ENCODE results near the gene PRSS58.

PRSS58 gene

DNA sequence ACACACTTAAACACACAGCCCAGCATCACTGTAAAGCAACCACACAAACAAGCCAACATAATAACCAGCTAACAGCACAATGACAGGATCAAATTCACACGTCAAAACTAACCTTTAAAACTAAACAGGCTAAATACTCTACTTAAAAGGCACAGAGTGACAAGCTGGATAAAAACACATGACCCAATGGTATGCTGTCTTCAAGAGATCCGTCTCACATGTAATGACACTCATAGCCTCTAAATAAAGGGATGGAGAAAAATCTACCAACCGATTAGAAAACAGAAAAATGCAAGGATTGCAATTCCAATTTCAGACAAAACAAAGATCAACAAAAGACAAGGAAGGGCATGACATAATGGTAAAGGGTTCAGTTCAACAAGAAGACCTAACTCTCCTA lies 17.2 kb upstream of the PRSS58 start:
- Histone ChIP-seq H3K9me3 (peaks cover 0 to 10% (median 0%) of the 10 kb centered on the region in 3 donors), H3K27ac (no peak overlapping the region)
- intact Hi-C loops (cut with DNase I; ENCODE audit: low total_unique reads) = no loop called here

DNA sequence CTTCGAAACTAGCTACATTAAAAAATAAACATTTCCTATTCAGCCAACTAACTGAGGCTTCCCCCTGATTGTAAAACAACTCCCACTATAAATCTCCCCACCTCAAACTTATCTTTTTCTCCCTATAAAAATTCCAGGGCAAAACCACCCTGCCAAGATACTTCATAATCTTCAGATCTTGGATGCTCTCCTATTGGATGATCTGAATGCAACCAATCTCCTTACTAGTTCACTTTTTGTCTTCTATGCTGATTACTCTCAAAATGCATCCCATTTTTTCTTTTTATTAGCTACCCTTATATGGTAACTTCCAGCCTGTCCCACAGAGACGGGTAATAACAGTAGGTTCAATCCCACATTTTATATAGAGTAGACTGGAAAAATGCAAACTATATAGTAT lies 15.0 kb upstream of the PRSS58 start:
- intact Hi-C loops (cut with DNase I; ENCODE audit: low total_unique reads) = no loop called here
- H3K4me3 ChIP-seq = no peak overlapping the region
- DNase-seq = no peak
- no peak overlapping the region for H3K27ac ChIP-seq
- peaks cover 0 to 10% (median 0%) of the 10 kb centered on the region in 3 donors for H3K9me3 ChIP-seq
- no peaks in the 10 kb centered on the region for H3K4me1 ChIP-seq
- TF ChIP-seq, protein P1, sequence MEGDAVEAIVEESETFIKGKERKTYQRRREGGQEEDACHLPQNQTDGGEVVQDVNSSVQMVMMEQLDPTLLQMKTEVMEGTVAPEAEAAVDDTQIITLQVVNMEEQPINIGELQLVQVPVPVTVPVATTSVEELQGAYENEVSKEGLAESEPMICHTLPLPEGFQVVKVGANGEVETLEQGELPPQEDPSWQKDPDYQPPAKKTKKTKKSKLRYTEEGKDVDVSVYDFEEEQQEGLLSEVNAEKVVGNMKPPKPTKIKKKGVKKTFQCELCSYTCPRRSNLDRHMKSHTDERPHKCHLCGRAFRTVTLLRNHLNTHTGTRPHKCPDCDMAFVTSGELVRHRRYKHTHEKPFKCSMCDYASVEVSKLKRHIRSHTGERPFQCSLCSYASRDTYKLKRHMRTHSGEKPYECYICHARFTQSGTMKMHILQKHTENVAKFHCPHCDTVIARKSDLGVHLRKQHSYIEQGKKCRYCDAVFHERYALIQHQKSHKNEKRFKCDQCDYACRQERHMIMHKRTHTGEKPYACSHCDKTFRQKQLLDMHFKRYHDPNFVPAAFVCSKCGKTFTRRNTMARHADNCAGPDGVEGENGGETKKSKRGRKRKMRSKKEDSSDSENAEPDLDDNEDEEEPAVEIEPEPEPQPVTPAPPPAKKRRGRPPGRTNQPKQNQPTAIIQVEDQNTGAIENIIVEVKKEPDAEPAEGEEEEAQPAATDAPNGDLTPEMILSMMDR (IDR thresholded peaks at IDR 0.05) = no peak
- no peaks in the 10 kb centered on the region for H3K27me3 ChIP-seq
- H3K36me3 ChIP-seq = no peaks in the 10 kb centered on the region

More for the DNA sequence above, 17.2 kb upstream of the PRSS58 start:
- no peaks in the 10 kb centered on the region for H3K36me3 ChIP-seq
- no peaks in the 10 kb centered on the region for H3K27me3 ChIP-seq
- no peaks in the 10 kb centered on the region for H3K4me1 ChIP-seq
- no peak overlapping the region for H3K4me3 ChIP-seq
- TF ChIP-seq, protein P1 (IDR thresholded peaks at IDR 0.05) = no peak
- DNase-seq = no peak

DNA sequence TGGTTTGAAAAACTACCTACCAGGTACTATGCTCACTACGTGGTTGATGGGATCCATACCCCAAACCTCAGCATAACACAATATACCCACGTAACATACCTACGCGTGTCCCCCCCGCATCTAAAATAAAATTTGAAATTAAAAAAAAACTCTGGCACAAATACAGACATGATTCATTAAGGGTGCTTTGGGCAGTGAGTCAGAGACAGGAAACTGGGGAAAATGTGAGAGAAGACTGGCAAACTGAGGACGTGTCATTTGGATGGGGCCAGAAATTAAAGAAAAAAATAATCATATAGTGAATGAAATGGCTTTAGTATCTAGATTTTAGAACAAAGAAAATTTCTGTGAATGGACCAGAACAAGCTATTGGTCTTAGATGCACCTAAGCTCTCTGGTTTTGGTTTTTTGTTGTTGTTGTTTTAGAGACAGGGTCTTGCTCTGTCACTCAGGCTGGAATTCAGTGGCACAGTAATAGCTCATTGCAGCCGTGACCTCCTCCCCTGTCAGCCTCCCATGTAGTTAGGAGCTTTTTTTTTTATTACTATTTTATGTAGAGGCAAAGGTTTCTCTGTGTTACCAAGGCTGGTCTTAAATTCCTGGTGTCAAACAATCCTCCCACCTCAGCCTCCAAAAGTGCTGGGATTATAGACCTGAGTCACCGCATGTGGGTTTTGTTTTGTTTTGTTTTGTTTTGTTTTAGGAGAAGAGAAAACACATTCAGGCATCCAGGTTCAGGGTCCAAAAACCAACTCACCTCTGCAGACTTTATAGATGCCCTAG lies 5.9 kb upstream of the PRSS58 start:
- no peak for DNase-seq
- Histone ChIP-seq H3K4me3 (no peak overlapping the region), H3K27me3 (no peaks in the 10 kb centered on the region), H3K27ac (no peak overlapping the region), H3K9me3 (no peaks in the 10 kb centered on the region), H3K4me1 (no peaks in the 10 kb centered on the region), H3K36me3 (no peaks in the 10 kb centered on the region)
- intact Hi-C loops (cut with DNase I; ENCODE audit: low total_unique reads) = no loop called here
- TF ChIP-seq, protein P1 (IDR thresholded peaks at IDR 0.05) = no peak

DNA sequence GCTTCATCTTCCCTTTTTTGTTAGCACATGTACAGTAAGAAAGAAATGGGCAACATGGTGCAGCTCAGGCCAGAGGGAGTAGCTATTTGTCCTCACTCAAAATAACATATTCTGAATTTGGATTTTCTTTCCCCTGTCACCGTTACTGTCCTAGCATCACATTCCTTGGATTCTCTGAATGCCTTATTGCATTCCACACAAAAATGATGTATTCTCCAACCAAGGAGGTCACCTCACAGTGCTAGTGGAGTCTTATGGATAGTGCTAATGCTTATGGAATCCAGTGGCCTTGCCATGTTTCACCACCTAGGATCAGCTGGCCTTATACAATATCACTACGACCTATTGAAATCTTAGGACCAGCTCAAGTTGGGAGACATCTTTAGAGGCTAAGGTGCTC lies 7.2 kb downstream of the PRSS58 start:
- TF ChIP-seq, protein P1 (IDR thresholded peaks at IDR 0.05) = no peak
- Histone ChIP-seq H3K36me3 (no peaks in the 10 kb centered on the region), H3K4me3 (no peak overlapping the region), H3K9me3 (no peaks in the 10 kb centered on the region), H3K27ac (no peak overlapping the region), H3K27me3 (no peaks in the 10 kb centered on the region), H3K4me1 (no peaks in the 10 kb centered on the region)
- no peak for DNase-seq
- intact Hi-C loops (cut with DNase I; ENCODE audit: low total_unique reads) = no loop called here

DNA sequence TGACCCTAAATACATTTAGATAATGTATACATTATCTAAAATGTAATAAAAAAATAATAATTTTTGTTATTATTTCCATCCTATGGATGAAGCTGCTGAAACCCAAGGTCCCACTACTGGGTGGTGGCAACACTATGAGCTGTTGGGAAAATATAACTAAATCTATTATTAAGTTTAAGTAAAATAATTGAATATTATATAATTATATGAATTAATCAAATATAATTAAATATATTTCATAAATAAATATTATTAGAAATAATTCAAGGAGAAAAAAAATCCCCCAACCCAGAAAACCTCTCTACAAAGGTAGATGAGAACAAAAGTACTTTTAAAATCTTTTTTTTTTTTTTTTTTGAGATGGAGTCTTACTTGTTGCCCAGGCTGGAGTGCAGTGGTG lies 7.9 kb downstream of the PRSS58 start:
- Histone ChIP-seq H3K4me1 (no peaks in the 10 kb centered on the region), H3K27me3 (peaks cover 0 to 2% of the 10 kb centered on the region in 2 donors), H3K36me3 (no peaks in the 10 kb centered on the region), H3K9me3 (no peaks in the 10 kb centered on the region), H3K4me3 (no peak overlapping the region), H3K27ac (no peak overlapping the region)
- TF ChIP-seq, protein P1 (IDR thresholded peaks at IDR 0.05) = no peak
- DNase-seq = no peak
- intact Hi-C loops (cut with DNase I; ENCODE audit: low total_unique reads) = no loop called here

Data from tibial artery (tissue), 4 donors.